Pancreas (tissue), 10 donors: ENCODE measurements around the gene BACH2. TPM values are rescaled to one million over a fixed set of nuclear protein-coding genes. Genes with fewer than 3 reads are reported as not detected.

Source experiments
- ATAC-seq, 4 donors: fragments of 200-7000 bp; cut with Tn5 transposase; one replicate each; pipeline versions ENCODE4 v1.8.0 to v1.9.1; 2020; ENCODE audit warnings: mild to moderate bottlenecking in 4 of 4, moderate library complexity in 4 of 4
- DNase-seq, 6 donors: peaks; one replicate each; pipeline ENCODE4 v3.0.0-alpha.2; 2020
- FAIRE-seq: peaks from 2 replicates; lab custom pipeline; 2012; peaks lifted over from hg19 to GRCh38; lab: Jason Lieb, UNC
- H3K27ac ChIP-seq, 4 donors: fragments of 200-600 bp; sonication (generic); 1 replicate in 3 of 4; 2 replicates in 1 of 4; pipeline versions ENCODE4 v1.5.0 to v1.8.0; 2020
- H3K27me3 ChIP-seq, 4 donors: fragments of 200-600 bp; one replicate each; pipeline ENCODE4 v1.8.0; 2021
- H3K36me3 ChIP-seq, 3 donors: fragments of 200-600 bp; sonication (generic) in 1 of 3; one replicate each; pipeline versions ENCODE4 v1.5.0 to v1.8.0; 2020 to 2021
- H3K4me1 ChIP-seq, 3 donors: fragments of 200-600 bp; one replicate each; pipeline ENCODE4 v1.8.0; 2021
- H3K4me3 ChIP-seq, 4 donors: fragments of 200-600 bp; sonication (generic) in 2 of 4; one replicate each; pipeline versions ENCODE4 v1.5.0 to v1.8.0; 2020 to 2021
- H3K9me3 ChIP-seq, 4 donors: fragments of 200-600 bp; one replicate each; pipeline ENCODE4 v1.8.0; 2021
- WGBS, 2 donors: extraction: QIAGEN DNeasy Blood & Tissue Kit; methylation state at CpG; one replicate each; pipeline ENCODE4 v1.1.7; 2013; 5-methylcytosine and 5-hydroxymethylcytosine counted together
- intact Hi-C, 3 donors: fragments of 100-400 bp; cut with DNase I; formaldehyde crosslinking; loops; one replicate each; pipeline versions ENCODE4 v1.11.1 to v1.14.2; 2022
- polyA plus RNA-seq, 2 donors: library from polyadenylated mRNA; stranded (reverse); fragments of 200-250 nt; gene quantifications; one replicate each; pipeline ENCODE4 v1.2.3, GENCODE V29; 2013
- total RNA-seq, 6 donors: library from RNA; stranded (reverse); fragmentation: NEBNext Ultra II Directional in 4 of 6; extraction: Animal tissue kit (Norgen Biotek cat#: 25700) in 4 of 6; gene quantifications; one replicate each; pipeline versions ENCODE4 v1.2.1 to v1.2.4, GENCODE V29; 2021 to 2023
- TF ChIP-seq, protein P1 (sequence below), 4 donors: fragments of 200-600 bp; sonication (generic) in 3 of 4; IDR thresholded peaks; one replicate each; pipeline versions ENCODE4 v1.5.0 to v1.8.0; 2021; ENCODE audit warnings: antibody characterized with exemption in 4 of 4
- donor health status: healthy with polysubstance abuse.
- donor health status: DM: no; HTN: no; CAD: no; lungs with moderate emphysema.
- donor health status: DM: no; HTN: no; CAD: no.
- donor health status: control.
- donor health status: control.
- donor health status: Bipolar disorder and iron deficiency.
- donor health status: DM: yes; HTN: yes; CAD: no.
- donor health status: DM: no; HTN: no; CAD: no.
- donor health status: DM: no; HTN: no; CAD: no.
- donor health status: DM: yes; HTN: yes; CAD: no.

The BACH2 gene
- total and polyA plus RNA-seq, 8 donors = 0.61 to 8.0 (median 4.9) TPM

DNA sequence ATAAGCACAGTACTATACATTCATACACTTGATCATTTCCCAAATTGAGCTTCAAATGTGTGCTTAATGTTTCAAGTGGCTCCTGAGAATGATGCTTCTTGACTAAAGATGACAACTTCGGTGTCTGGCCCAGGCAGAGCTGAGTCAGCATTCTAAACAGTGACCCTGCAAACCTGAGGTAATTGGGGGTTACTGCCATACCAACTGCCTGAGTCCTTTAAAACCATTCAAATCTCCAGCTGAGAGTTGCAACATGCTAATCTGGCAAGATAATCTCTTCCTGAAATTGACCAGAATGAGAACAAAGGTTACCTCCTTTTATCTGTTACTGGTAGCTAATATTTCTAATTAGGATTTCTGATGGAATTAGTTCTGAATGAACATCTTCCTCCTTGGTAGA, 8.2 kb downstream of the BACH2 start:
- intact Hi-C loops = loop anchor here in 1 of 3 donors (10.0 kb wide), 1 partner anchor 64 kb away; no protein-coding TSS in a partner anchor
- Histone ChIP-seq H3K27ac (no peak overlapping the region), H3K36me3 (no peaks in the 10 kb centered on the region), H3K9me3 (no peaks in the 10 kb centered on the region), H3K27me3 (no peaks in the 10 kb centered on the region), H3K4me1 (peaks cover 5 to 14% (median 12%) of the 10 kb centered on the region in 3 donors), H3K4me3 (no peak overlapping the region)
- DNase-seq (no peak), FAIRE-seq (no peak), ATAC-seq (no peak)
- WGBS, 2 donors = 50 to 65% methylated on average over 1 of the region's 1 CpG
- TF ChIP-seq, protein P1, sequence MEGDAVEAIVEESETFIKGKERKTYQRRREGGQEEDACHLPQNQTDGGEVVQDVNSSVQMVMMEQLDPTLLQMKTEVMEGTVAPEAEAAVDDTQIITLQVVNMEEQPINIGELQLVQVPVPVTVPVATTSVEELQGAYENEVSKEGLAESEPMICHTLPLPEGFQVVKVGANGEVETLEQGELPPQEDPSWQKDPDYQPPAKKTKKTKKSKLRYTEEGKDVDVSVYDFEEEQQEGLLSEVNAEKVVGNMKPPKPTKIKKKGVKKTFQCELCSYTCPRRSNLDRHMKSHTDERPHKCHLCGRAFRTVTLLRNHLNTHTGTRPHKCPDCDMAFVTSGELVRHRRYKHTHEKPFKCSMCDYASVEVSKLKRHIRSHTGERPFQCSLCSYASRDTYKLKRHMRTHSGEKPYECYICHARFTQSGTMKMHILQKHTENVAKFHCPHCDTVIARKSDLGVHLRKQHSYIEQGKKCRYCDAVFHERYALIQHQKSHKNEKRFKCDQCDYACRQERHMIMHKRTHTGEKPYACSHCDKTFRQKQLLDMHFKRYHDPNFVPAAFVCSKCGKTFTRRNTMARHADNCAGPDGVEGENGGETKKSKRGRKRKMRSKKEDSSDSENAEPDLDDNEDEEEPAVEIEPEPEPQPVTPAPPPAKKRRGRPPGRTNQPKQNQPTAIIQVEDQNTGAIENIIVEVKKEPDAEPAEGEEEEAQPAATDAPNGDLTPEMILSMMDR (IDR thresholded peaks at IDR 0.05) = no peak

DNA sequence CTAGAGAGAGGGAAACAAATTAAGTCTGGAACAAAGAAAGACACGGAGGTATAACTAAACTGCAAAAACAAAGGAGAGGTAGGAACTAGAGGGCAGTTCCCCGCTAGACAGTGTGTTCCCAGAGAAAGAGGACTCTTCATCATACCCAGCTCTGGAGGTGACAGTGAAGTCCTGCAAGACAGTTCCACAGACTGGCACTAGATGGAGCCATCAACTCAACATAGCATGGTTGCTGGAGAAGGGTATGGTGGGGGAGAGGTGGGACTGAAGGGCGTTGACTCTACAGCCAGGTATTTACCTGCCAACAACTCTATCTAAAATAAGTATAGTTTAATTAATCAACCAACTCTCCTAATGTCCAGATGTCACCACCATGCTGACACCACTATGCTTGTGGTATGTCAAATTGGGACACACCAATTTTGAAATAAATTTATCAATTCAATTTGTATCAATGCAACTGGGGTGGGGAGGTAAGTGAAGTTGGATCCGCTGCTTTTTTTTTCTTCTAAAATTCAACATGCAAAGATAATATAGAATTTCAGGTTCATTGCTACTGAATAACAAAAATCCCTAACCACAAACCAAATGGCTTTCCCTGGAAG, 9.7 kb downstream of the BACH2 start:
- Histone ChIP-seq H3K4me3 (no peak overlapping the region), H3K27me3 (no peaks in the 10 kb centered on the region), H3K4me1 (peaks cover 5 to 13% (median 12%) of the 10 kb centered on the region in 3 donors), H3K9me3 (no peaks in the 10 kb centered on the region), H3K27ac (no peak overlapping the region), H3K36me3 (no peaks in the 10 kb centered on the region)
- FAIRE-seq (no peak), ATAC-seq (peak in 1 of 4 donors; percentile 19), DNase-seq (no peak)
- TF ChIP-seq, protein P1 (IDR thresholded peaks at IDR 0.05) = peak in 2 of 4 donors; percentile 12 to 19
- 88 to 89% methylated on average over 4 of the region's 4 CpGs for WGBS, 2 donors
- intact Hi-C loops = loop anchor here in 1 of 3 donors (10.0 kb wide), 1 partner anchor 62 kb away; no protein-coding TSS in a partner anchor

DNA sequence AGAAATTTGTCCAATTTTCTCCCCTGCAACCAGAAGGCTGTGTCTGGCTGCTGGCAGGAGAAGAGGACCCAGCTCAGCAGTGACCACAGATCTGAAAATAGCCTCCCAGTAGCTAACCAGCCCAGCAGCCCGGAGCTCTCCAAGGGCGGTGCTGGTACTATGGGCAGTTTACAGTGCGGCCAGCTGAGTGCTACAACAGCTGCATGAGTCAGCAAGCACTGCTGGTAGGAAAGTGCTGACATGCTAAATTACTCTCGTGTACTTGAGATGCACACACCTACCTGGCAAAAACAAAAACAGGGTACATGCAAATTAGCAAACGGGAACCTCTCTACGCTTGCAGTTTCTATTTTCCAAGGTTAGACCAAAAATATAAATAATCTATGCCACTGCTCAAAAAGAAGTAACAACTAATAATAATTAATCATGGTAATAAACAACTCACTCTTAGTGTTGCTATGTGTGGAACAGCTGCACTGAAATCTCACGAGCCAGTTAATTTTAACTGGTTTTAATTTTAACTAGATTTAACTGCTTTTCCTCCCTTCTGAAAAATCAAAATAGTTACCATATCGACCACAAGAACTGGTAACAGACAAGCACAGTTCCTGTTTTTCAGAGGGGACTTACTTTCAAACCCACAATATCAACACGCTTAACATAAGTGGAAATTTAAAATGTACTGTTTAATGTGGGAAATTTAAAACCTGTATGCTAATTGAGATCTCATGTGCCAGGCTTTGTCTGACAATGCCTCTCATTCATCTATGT, 10.8 kb downstream of the BACH2 start:
- DNase-seq (peak; percentile 66 to 81 (median 74)), FAIRE-seq (no peak), ATAC-seq (peak; percentile 93 to 98 (median 98))
- Histone ChIP-seq H3K36me3 (no peaks in the 10 kb centered on the region), H3K4me3 (no peak overlapping the region), H3K27ac (peak overlapping the region in 3 of 4 donors; percentile 38 to 53 (median 50)), H3K9me3 (no peaks in the 10 kb centered on the region), H3K4me1 (peaks cover 0 to 7% (median 5%) of the 10 kb centered on the region in 3 donors), H3K27me3 (no peaks in the 10 kb centered on the region)
- TF ChIP-seq, protein P1 (IDR thresholded peaks at IDR 0.05) = no peak
- intact Hi-C loops = loop anchor here in 1 of 3 donors (10.0 kb wide), 1 partner anchor 61 kb away; no protein-coding TSS in a partner anchor
- 6 to 7% methylated on average over 9 of the region's 9 CpGs for WGBS, 2 donors

DNA sequence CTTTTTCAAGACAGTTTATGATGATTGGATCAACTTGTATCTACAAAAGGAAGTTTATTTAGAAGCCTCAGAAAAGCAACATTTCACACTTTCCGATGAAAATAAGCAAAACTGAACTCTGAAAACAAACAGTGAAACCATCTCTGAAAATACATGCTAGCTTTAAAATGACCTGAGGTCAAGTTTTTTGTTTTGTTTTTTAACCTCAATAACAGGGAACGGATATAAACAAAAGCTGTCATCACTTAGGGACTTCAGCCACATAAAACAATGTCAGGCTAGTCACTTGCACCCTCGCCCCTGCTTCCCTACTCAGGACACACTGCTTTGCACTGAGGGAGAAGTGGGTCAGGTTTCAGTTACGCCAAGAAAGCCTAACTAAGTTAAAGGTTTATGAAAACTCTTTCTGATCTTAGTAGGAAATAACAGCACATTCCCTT, 11.6 kb downstream of the BACH2 start:
- TF ChIP-seq, protein P1 (IDR thresholded peaks at IDR 0.05) = no peak
- FAIRE-seq (no peak), ATAC-seq (peak in 2 of 4 donors; percentile 8 to 24), DNase-seq (no peak)
- Histone ChIP-seq H3K9me3 (no peaks in the 10 kb centered on the region), H3K27me3 (no peaks in the 10 kb centered on the region), H3K4me3 (no peak overlapping the region), H3K36me3 (no peaks in the 10 kb centered on the region), H3K4me1 (peaks cover 0 to 7% (median 5%) of the 10 kb centered on the region in 3 donors), H3K27ac (peak overlapping the region in 3 of 4 donors; percentile 35 to 53 (median 50))
- WGBS, 2 donors = 46 to 49% methylated on average over 4 of the region's 4 CpGs
- intact Hi-C loops = loop anchor here in 1 of 3 donors (10.0 kb wide), 1 partner anchor 60 kb away; no protein-coding TSS in a partner anchor
